ENCODE data around the gene ABRACL.

ABRACL gene

GRCh38 chr6:139058029-139058428 lies 29.5 kb downstream of the ABRACL start:
- DNase-seq = no peak

GRCh38 chr6:139060332-139060731 lies 31.8 kb downstream of the ABRACL start:
- DNase-seq = no peak

GRCh38 chr6:139062932-139063646 lies 34.5 kb downstream of the ABRACL start:
- DNase-seq = no peak

GRCh38 chr6:139064981-139065665 lies 36.6 kb downstream of the ABRACL start:
- no peak for DNase-seq

GRCh38 chr6:139066080-139066479 lies 37.5 kb downstream of the ABRACL start:
- no peak for DNase-seq

- DNase-seq = no peak
Measured at GRCh38 chr6:139068846-139069245, 40.3 kb downstream of the ABRACL start.

- DNase-seq = no peak
Measured at GRCh38 chr6:139073118-139073517, 44.6 kb downstream of the ABRACL start.

GRCh38 chr6:139079018-139079417 lies 50.5 kb downstream of the ABRACL start:
- no peak for DNase-seq

GRCh38 chr6:139080255-139080920 lies 51.8 kb downstream of the ABRACL start:
- DNase-seq = no peak

GRCh38 chr6:139081471-139081870 lies 52.9 kb downstream of the ABRACL start:
- DNase-seq = no peak

GRCh38 chr6:139082370-139082769 lies 53.8 kb downstream of the ABRACL start:
- DNase-seq = no peak

- DNase-seq = no peak
Measured at GRCh38 chr6:139091826-139092225, 63.3 kb downstream of the ABRACL start.
